Astrocyte of the spinal cord (primary cell): Measurements from ENCODE around the gene REEP3.
"Not testable (repeated sequence)": the region's sequence is repeated elsewhere in the genome, so short reads cannot be mapped to it uniquely, and the experiment has no call there.

ENCODE experiments used
- DNase-seq: peaks from one replicate; pipeline ENCODE4 v3.0.0; 2011; ENCODE audit warnings: low read depth, low spot score
- H3K4me3 ChIP-seq: 2 replicates; pipeline ENCODE4 v1.5.1; 2011; ENCODE audit warnings: low read depth, mild to moderate bottlenecking, low read length, moderate library complexity
- CTCF ChIP-seq: IDR thresholded peaks from 2 replicates; pipeline ENCODE4 v1.5.1; 2012; ENCODE audit warnings: low read depth, mild to moderate bottlenecking, low read length, inconsistent platforms
- in situ Hi-C: cut with HindIII; loops from 2 replicates; pipeline ENCODE4 v1.10.0; 2017; ENCODE audit warnings: low sequenced_read_pairs

The REEP3 gene

GRCh38 chr10:63483983-63484382 lies 37.2 kb upstream of the REEP3 start:
- no peak for TF ChIP-seq CTCF
- H3K4me3 ChIP-seq: no peak overlapping the region
- in situ Hi-C loops: no loop called here
- no peak for DNase-seq

DNA sequence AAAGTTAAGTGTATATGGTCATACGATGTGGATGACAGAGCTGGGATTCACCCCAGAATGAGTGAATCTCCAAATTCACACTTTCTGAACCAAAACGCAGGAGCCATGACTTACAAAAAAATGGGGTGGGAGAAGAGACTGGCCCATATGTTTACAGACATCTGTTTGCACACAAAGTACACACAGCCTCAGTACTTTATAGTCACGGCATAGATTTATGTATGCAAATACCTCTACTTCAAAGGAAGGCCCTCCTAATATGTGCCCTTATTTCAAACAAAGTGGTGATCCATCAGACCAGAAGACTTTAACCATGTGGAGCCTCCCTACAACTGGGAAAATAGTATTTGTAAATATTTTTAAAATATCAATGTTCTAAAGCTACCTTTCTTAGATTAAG lies 33.2 kb upstream of the REEP3 start:
- TF ChIP-seq CTCF: no peak
- in situ Hi-C loops: no loop called here
- no peak overlapping the region for H3K4me3 ChIP-seq
- no peak for DNase-seq

GRCh38 chr10:63489838-63490237 lies 31.4 kb upstream of the REEP3 start:
- DNase-seq: no peak
- in situ Hi-C loops: no loop called here
- TF ChIP-seq CTCF: no peak
- H3K4me3 ChIP-seq: no peak overlapping the region

GRCh38 chr10:63491588-63492316 lies 29.4 kb upstream of the REEP3 start:
- TF ChIP-seq CTCF: no peak
- DNase-seq: peak; percentile 78
- H3K4me3 ChIP-seq: no peak overlapping the region
- in situ Hi-C loops: no loop called here

DNA sequence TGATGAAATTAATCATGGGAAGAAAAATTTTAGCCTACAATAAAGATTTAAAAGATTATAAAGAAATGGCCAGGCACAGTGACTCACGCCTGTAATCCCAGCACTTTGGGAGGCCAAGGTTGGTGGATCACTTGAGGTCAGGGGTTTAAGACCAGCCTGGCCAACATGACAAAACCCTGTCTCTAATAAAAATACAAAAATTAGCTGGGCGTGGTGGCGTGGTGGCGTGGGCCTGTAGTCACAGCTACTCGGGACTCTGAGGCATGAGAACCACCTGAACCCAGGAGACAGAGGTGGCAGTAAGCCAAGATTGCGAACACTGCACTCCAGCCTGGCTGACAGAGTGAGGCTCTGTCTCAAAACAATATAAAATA lies 28.9 kb upstream of the REEP3 start:
- DNase-seq: not testable (repeated sequence)

GRCh38 chr10:63493004-63493403 lies 28.2 kb upstream of the REEP3 start:
- no peak overlapping the region for H3K4me3 ChIP-seq
- in situ Hi-C loops: no loop called here
- TF ChIP-seq CTCF: no peak
- DNase-seq: no peak

More for the DNA sequence above, 28.9 kb upstream of the REEP3 start:
- H3K4me3 ChIP-seq, in situ Hi-C loops: not testable (repeated sequence)

GRCh38 chr10:63494951-63495350 lies 26.2 kb upstream of the REEP3 start:
- no peak for DNase-seq
- TF ChIP-seq CTCF: no peak
- H3K4me3 ChIP-seq: no peak overlapping the region
- in situ Hi-C loops: no loop called here
